Glutamatergic neuron (in vitro differentiated cells): ENCODE results near the gene GBX1. TPM values are rescaled to one million over a fixed set of nuclear protein-coding genes. Genes with fewer than 3 reads are reported as not detected.
A peak's percentile ranks its signal among the peaks of the same experiment; 100 is the strongest.

Experiments
- DNase-seq: peaks from one replicate; pipeline ENCODE4 v3.0.0; 2022
- H3K27ac Mint-ChIP-seq: one replicate; pipeline ENCODE4 v1.8.0; 2020; ENCODE audit warnings: mild to moderate bottlenecking, mixed read lengths, inconsistent platforms; ENCODE audit not compliant: unreplicated experiment
- H3K27me3 Mint-ChIP-seq: one replicate; pipeline ENCODE4 v1.8.0; 2020; ENCODE audit warnings: mild to moderate bottlenecking, moderate library complexity, mixed read lengths, inconsistent platforms; ENCODE audit not compliant: unreplicated experiment
- H3K36me3 Mint-ChIP-seq: one replicate; pipeline ENCODE4 v1.8.0; 2020; ENCODE audit warnings: mild to moderate bottlenecking, mixed read lengths, inconsistent platforms; ENCODE audit not compliant: unreplicated experiment
- H3K4me1 Mint-ChIP-seq: one replicate; pipeline ENCODE4 v1.8.0; 2020; ENCODE audit warnings: mild to moderate bottlenecking, low read depth, mixed read lengths, inconsistent platforms; ENCODE audit not compliant: unreplicated experiment
- H3K4me3 Mint-ChIP-seq: one replicate; pipeline ENCODE4 v1.8.0; 2020; ENCODE audit warnings: mild to moderate bottlenecking, mixed read lengths, inconsistent platforms; ENCODE audit not compliant: unreplicated experiment
- H3K9me3 Mint-ChIP-seq: one replicate; pipeline ENCODE4 v1.8.0; 2020; ENCODE audit warnings: mild to moderate bottlenecking, moderate library complexity, mixed read lengths, inconsistent platforms; ENCODE audit not compliant: unreplicated experiment
- CTCF ChIP-seq: fragments of 200-600 bp; sonication (generic); IDR thresholded peaks from one replicate; pipeline ENCODE4 v1.5.0; 2021; ENCODE audit not compliant: partially characterized antibody, unreplicated experiment
- total RNA-seq: library from RNA; stranded (reverse); fragmentation: NEBNext Ultra II Directional; extraction: Animal tissue kit (Norgen Biotek cat#: 25700); gene quantifications from one replicate; pipeline ENCODE4 v1.2.1, GENCODE V29; 2021; ENCODE audit not compliant: unreplicated experiment

The GBX1 gene
- total RNA-seq, 1 donor from 2014 or later, result not detected

- Mint-ChIP-seq H3K4me3 (peak overlapping the region; percentile 17), H3K27ac (no peak overlapping the region), H3K9me3 (peaks cover 6% of the 10 kb centered on the region), H3K4me1 (peaks cover 2% of the 10 kb centered on the region), H3K27me3 (peaks cover 8% of the 10 kb centered on the region), H3K36me3 (no peaks in the 10 kb centered on the region)
- no peak for TF ChIP-seq CTCF
- DNase-seq, result no peak
Measured at GRCh38 chr7:151201344-151201743, 33.9 kb upstream of the GBX1 start.

- H3K4me3 Mint-ChIP-seq, result no peak overlapping the region
- no peaks in the 10 kb centered on the region for H3K36me3 Mint-ChIP-seq
- H3K27ac Mint-ChIP-seq, result peak overlapping the region; percentile 12
- TF ChIP-seq CTCF, result no peak
- DNase-seq, result peak; percentile 63
- H3K27me3 Mint-ChIP-seq, result peaks cover 11% of the 10 kb centered on the region
- H3K9me3 Mint-ChIP-seq, result peaks cover 6% of the 10 kb centered on the region
- peaks cover 2% of the 10 kb centered on the region for H3K4me1 Mint-ChIP-seq
Measured at GRCh38 chr7:151198945-151199848, 31.7 kb upstream of the GBX1 start.

GRCh38 chr7:151197932-151198331, 30.4 kb upstream of the GBX1 start:
- no peaks in the 10 kb centered on the region for H3K36me3 Mint-ChIP-seq
- TF ChIP-seq CTCF, result no peak
- H3K27ac Mint-ChIP-seq, result no peak overlapping the region
- H3K27me3 Mint-ChIP-seq, result peaks cover 11% of the 10 kb centered on the region
- peaks cover 6% of the 10 kb centered on the region for H3K9me3 Mint-ChIP-seq
- peaks cover 2% of the 10 kb centered on the region for H3K4me1 Mint-ChIP-seq
- DNase-seq, result no peak
- H3K4me3 Mint-ChIP-seq, result no peak overlapping the region

GRCh38 chr7:151195616-151196450, 28.3 kb upstream of the GBX1 start:
- no peak overlapping the region for H3K27ac Mint-ChIP-seq
- H3K4me1 Mint-ChIP-seq, result no peaks in the 10 kb centered on the region
- H3K9me3 Mint-ChIP-seq, result peaks cover 2% of the 10 kb centered on the region
- no peaks in the 10 kb centered on the region for H3K36me3 Mint-ChIP-seq
- no peak for DNase-seq
- peaks cover 8% of the 10 kb centered on the region for H3K27me3 Mint-ChIP-seq
- TF ChIP-seq CTCF, result no peak
- no peak overlapping the region for H3K4me3 Mint-ChIP-seq
